Measurements from ENCODE around the gene NUF2.

GRCh38 chr1:163321311-163322305, at the start of gene NUF2:
- TF ChIP-seq CTCF (IDR thresholded peaks at IDR 0.05) (peak in 3 of 4 experiments; percentile 8 to 25 (median 23)), POLR2A (IDR thresholded peaks at IDR 0.05) (peak; percentile 35 to 36)

All from uterus (tissue), 2 donors.